ENCODE data around the gene MACF1. TPM values are rescaled to one million over a fixed set of nuclear protein-coding genes. Genes with fewer than 3 reads are reported as not detected.

MACF1 gene
- total RNA-seq, 1 experiment from 2014 or later: 190 TPM

GRCh38 chr1:39425151-39425550, 220.7 kb downstream of the MACF1 start:
- 0 out of 2 replicates have a peak, but pooled peaks cover 2% of the 10 kb centered on the region for H3K27me3 ChIP-seq (ENCODE audit: insufficient read depth, low read length)
- H4K8ac ChIP-seq (replicated peaks; ENCODE audit: insufficient read length, low read depth, low read length): no peak overlapping the region
- no CpG with 5 or more reads among the region's 3 CpGs for WGBS (ENCODE audit: extremely low coverage, insufficient read length, low lambda C conversion rate)
- H2BK12ac ChIP-seq (ENCODE audit: insufficient read length, low read depth, low read length): no peak overlapping the region
- no peak for DNase-seq
- peaks cover 2% of the 10 kb centered on the region; the same call in 1 of the 2 replicates for H3K79me2 ChIP-seq (ENCODE audit: insufficient read depth, low read length)
- H3K4ac ChIP-seq (ENCODE audit: low read depth, low read length): no peak overlapping the region
- no peak overlapping the region for H2AFZ ChIP-seq (ENCODE audit: low read length)
- no peak overlapping the region for H3T11ph ChIP-seq (ENCODE audit: low read length)
- no peaks in the 10 kb centered on the region for H3K27me3 Mint-ChIP-seq (ENCODE audit: low read depth)
- no peak overlapping the region for H2BK20ac ChIP-seq (ENCODE audit: low read depth, low read length, poor library complexity, severe bottlenecking)
- no peak overlapping the region for H3K18ac ChIP-seq (ENCODE audit: insufficient read length, low read depth, low read length)
- H2BK5ac ChIP-seq (ENCODE audit: insufficient read length, low read length): no peak overlapping the region
- H4K91ac ChIP-seq (ENCODE audit: insufficient read length, low read depth, low read length): no peak overlapping the region
- H3K23me2 ChIP-seq (ENCODE audit: insufficient read length, low read depth, low read length, poor library complexity, severe bottlenecking): no peaks in the 10 kb centered on the region
- no peaks in the 10 kb centered on the region for H3K4me1 ChIP-seq (ENCODE audit: insufficient read depth, low read length)
- no peak overlapping the region for H3K27ac Mint-ChIP-seq
- H3K36me3 Mint-ChIP-seq (ENCODE audit: insufficient read depth in 1 of 3, low read depth in 3 of 3): peaks cover 47 to 77% (median 76%) of the 10 kb centered on the region in 3 experiments; a peak in 6 of 7 replicates
- no peak overlapping the region for H3K4me2 ChIP-seq (ENCODE audit: insufficient read depth, insufficient read length, low read length)
- no peak for TF ChIP-seq CTCF (conservative IDR thresholded peaks at IDR 0.05)
- H4K5ac ChIP-seq (ENCODE audit: insufficient read length, low read depth, low read length): no peak overlapping the region
- no peak overlapping the region for H2AK5ac ChIP-seq (ENCODE audit: insufficient read length, low read length)
- H2BK15ac ChIP-seq (ENCODE audit: low read depth, low read length): no peak overlapping the region
- no peak overlapping the region for H3K14ac ChIP-seq (ENCODE audit: insufficient read depth, low read length)
- H2BK120ac ChIP-seq (ENCODE audit: low read depth, low read length, poor library complexity, severe bottlenecking): no peak overlapping the region
- no peak overlapping the region for H3K56ac ChIP-seq (ENCODE audit: insufficient read length, low read depth, low read length)
- no peaks in the 10 kb centered on the region for H3K9me3 ChIP-seq (ENCODE audit: control insufficient read depth, low read depth, low read length)
- no peaks in the 10 kb centered on the region for H3K4me1 Mint-ChIP-seq
- H4K20me1 ChIP-seq (ENCODE audit: control insufficient read depth, insufficient read depth, insufficient read length): no peaks in the 10 kb centered on the region
- no peak overlapping the region for H3K4me3 Mint-ChIP-seq
- H3K9ac ChIP-seq (ENCODE audit: extremely low read depth, insufficient read length, low read length): no peak overlapping the region
- H3K23ac ChIP-seq (ENCODE audit: insufficient read length, low read depth, low read length): no peak overlapping the region
- H3K79me1 ChIP-seq (ENCODE audit: insufficient read depth, low read depth, low read length, poor library complexity, severe bottlenecking): no peaks in the 10 kb centered on the region
- no peaks in the 10 kb centered on the region for H3K9me3 Mint-ChIP-seq
- H3K27ac ChIP-seq (ENCODE audit: insufficient read length, low read depth, low read length): no peak overlapping the region
